Brain microvascular endothelial cell (primary cell): Measurements from ENCODE around the gene INPP1.
A peak's percentile ranks its signal among the peaks of the same experiment; 100 is the strongest.

ENCODE experiments used
- DNase-seq: peaks from one replicate; pipeline ENCODE4 v3.0.0-alpha.2; 2020
- H3K27ac ChIP-seq: fragments of 250-450 bp; sonication (Bioruptor Pico); 2 replicates; pipeline ENCODE4 v1.5.1; 2020; ENCODE audit warnings: mild to moderate bottlenecking, moderate library complexity
- H3K27me3 ChIP-seq: fragments of 250-450 bp; sonication (Bioruptor Pico); replicated peaks from 2 replicates; pipeline ENCODE4 v1.5.1; 2020; ENCODE audit warnings: mild to moderate bottlenecking
- H3K36me3 ChIP-seq: fragments of 250-450 bp; sonication (Bioruptor Pico); replicated peaks from 2 replicates; pipeline ENCODE4 v1.5.1; 2020; ENCODE audit warnings: mild to moderate bottlenecking
- H3K4me3 ChIP-seq: 2 replicates; pipeline ENCODE4 v1.5.1; 2011; ENCODE audit warnings: low read depth, mild to moderate bottlenecking, control low read depth, low read length, moderate library complexity
- CTCF ChIP-seq: IDR thresholded peaks from 2 replicates; pipeline ENCODE4 v1.5.1; 2011; ENCODE audit warnings: low read depth, mild to moderate bottlenecking, moderate library complexity, low read length, control low read depth, inconsistent platforms; ENCODE audit errors: missing control alignments
- in situ Hi-C: cut with HindIII; loops from 2 replicates; pipeline ENCODE4 v1.10.0; 2017; ENCODE audit warnings: low sequenced_read_pairs, low pct_ligation_motif_present

The INPP1 gene

GRCh38 chr2:190379249-190379964, 36.0 kb downstream of the INPP1 start:
- peak; percentile 14 for DNase-seq
- H3K27ac ChIP-seq = no peak overlapping the region
- no peaks in the 10 kb centered on the region for H3K36me3 ChIP-seq
- in situ Hi-C loops = no loop called here
- no peak for TF ChIP-seq CTCF
- no peaks in the 10 kb centered on the region for H3K27me3 ChIP-seq
- no peak overlapping the region for H3K4me3 ChIP-seq

GRCh38 chr2:190380962-190381412, 37.6 kb downstream of the INPP1 start:
- Histone ChIP-seq H3K36me3 (no peaks in the 10 kb centered on the region), H3K27me3 (no peaks in the 10 kb centered on the region), H3K4me3 (no peak overlapping the region), H3K27ac (no peak overlapping the region)
- TF ChIP-seq CTCF = no peak
- in situ Hi-C loops = no loop called here
- no peak for DNase-seq

- Histone ChIP-seq H3K27me3 (no peaks in the 10 kb centered on the region), H3K4me3 (no peak overlapping the region), H3K27ac (no peak overlapping the region), H3K36me3 (no peaks in the 10 kb centered on the region)
- in situ Hi-C loops = no loop called here
- peak; percentile 28 for DNase-seq
- TF ChIP-seq CTCF = peak; percentile 46
These were observed 39.5 kb downstream of the INPP1 start for GRCh38 chr2:190382851-190383250.

- Histone ChIP-seq H3K4me3 (no peak overlapping the region), H3K27me3 (no peaks in the 10 kb centered on the region), H3K27ac (no peak overlapping the region), H3K36me3 (no peaks in the 10 kb centered on the region)
- in situ Hi-C loops = no loop called here
- no peak for TF ChIP-seq CTCF
- DNase-seq = no peak
These were observed 44.0 kb downstream of the INPP1 start for GRCh38 chr2:190387422-190387821.

GRCh38 chr2:190396271-190396670, 52.9 kb downstream of the INPP1 start:
- Histone ChIP-seq H3K27me3 (no peaks in the 10 kb centered on the region), H3K36me3 (no peaks in the 10 kb centered on the region), H3K4me3 (no peak overlapping the region), H3K27ac (no peak overlapping the region)
- no peak for TF ChIP-seq CTCF
- DNase-seq = no peak
- in situ Hi-C loops = no loop called here
